CD4-positive, alpha-beta T cell treated with Interleukin-12 subunit alpha and Interleukin-12 subunit beta, for 1 hour (primary cell): ENCODE results near the gene SCMH1.
A peak's percentile ranks its signal among the peaks of the same experiment; 100 is the strongest.

Experiments
- DNase-seq: peaks from one replicate; pipeline ENCODE4 v3.0.0-alpha.2; 2020

Gene SCMH1

GRCh38 chr1:41021526-41022308 is 220.4 kb downstream of the SCMH1 start, which contains the start of gene SLFNL1:
SLFNL1 (minus strand) TSS chr1:41021725; CDS start chr1:41020660, 1,065 bp downstream.
- no peak for DNase-seq

- DNase-seq, result no peak
These were observed 221.5 kb downstream of the SCMH1 start for GRCh38 chr1:41020654-41021053.

- no peak for DNase-seq
These were observed 222.0 kb downstream of the SCMH1 start for GRCh38 chr1:41020109-41020576.

- DNase-seq, result no peak
These were observed 222.8 kb downstream of the SCMH1 start for GRCh38 chr1:41019353-41019745.

GRCh38 chr1:41018018-41018410 is 224.1 kb downstream of the SCMH1 start:
- DNase-seq, result no peak

GRCh38 chr1:41017141-41018017 is 224.7 kb downstream of the SCMH1 start:
- DNase-seq, result no peak

- no peak for DNase-seq
These were observed 226.1 kb downstream of the SCMH1 start for GRCh38 chr1:41015897-41016470.

- no peak for DNase-seq
These were observed 226.7 kb downstream of the SCMH1 start for GRCh38 chr1:41015281-41015896.

- DNase-seq, result no peak
These were observed 227.2 kb downstream of the SCMH1 start for GRCh38 chr1:41014871-41015270.

- DNase-seq, result no peak
These were observed 228.3 kb downstream of the SCMH1 start for GRCh38 chr1:41013796-41014195.

GRCh38 chr1:41013024-41013423 is 229.1 kb downstream of the SCMH1 start:
- DNase-seq, result no peak

- no peak for DNase-seq
These were observed 231.8 kb downstream of the SCMH1 start for GRCh38 chr1:41010345-41010744.

- no peak for DNase-seq
These were observed 232.6 kb downstream of the SCMH1 start for GRCh38 chr1:41009466-41009865.

- no peak for DNase-seq
These were observed 234.9 kb downstream of the SCMH1 start for GRCh38 chr1:41006942-41007865.

GRCh38 chr1:41005876-41006275 is 236.2 kb downstream of the SCMH1 start:
- DNase-seq, result no peak

- DNase-seq, result peak; percentile 85
These were observed 238.4 kb downstream of the SCMH1 start for GRCh38 chr1:41003640-41004220.

- no peak for DNase-seq
These were observed 238.9 kb downstream of the SCMH1 start for GRCh38 chr1:41003127-41003639.

GRCh38 chr1:40998668-40999067 is 243.4 kb downstream of the SCMH1 start:
- no peak for DNase-seq

- no peak for DNase-seq
These were observed 245.0 kb downstream of the SCMH1 start for GRCh38 chr1:40997096-40997495.

GRCh38 chr1:40989066-40989465 is 253.0 kb downstream of the SCMH1 start:
- DNase-seq, result no peak

- DNase-seq, result no peak
These were observed 253.8 kb downstream of the SCMH1 start for GRCh38 chr1:40988280-40988679.
